Measurements from ENCODE around the gene TLCD5.

Gene TLCD5

DNA sequence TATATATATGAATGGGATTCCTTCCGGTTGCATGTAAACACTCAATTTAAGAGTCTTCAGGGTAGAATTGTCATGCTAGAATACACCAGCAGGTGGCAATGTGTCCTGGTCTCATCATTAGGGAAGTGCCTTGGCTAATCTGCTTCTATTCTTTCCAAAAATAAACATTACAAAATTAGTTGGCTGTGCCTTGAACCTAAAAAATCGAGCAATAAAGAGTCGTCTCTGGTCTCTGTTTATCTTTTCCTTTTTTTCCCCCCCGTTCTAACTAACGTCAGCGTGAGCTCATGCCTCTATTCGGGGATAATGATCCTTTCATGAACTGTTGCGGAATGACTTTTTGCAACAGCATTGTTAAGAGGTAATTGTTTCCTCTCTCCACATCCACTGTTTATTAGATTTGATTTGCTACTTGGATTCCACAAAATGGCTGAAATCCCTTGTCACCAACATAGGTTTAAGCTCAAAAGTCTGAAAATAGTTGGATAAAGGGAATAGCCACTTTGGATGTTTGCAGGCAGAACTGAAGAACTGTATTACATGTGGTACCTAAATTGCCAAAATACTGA, 9.9 kb downstream of the TLCD5 start:
- DNase-seq (ENCODE audit: low read depth in 1 of 2, low spot score in 1 of 2): peak; percentile 81 to 92
- TF ChIP-seq JUND (IDR thresholded peaks at IDR 0.05; ENCODE audit: low read depth): no peak
- in situ Hi-C loops (cut with HindIII; ENCODE audit: low pct_unique_long_range_greater_than_20kb, low sequenced_read_pairs): no loop called here

DNA sequence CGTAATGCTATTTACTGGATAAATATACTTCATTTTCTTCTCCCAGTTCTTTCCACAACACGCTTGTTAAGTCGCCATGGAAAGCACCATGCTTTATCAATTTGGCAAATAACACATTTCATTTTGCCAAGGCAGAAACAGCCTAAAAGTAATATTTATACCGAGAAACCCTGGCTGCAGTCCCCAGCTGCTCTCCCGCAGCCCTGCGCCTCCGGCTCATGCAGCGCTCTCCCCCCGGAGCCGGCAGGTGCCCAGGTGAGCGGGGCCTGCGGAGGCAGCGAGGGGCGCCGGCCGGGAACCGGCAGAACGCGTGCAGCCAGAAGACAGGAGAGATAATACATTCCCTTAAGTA, 10.4 kb downstream of the TLCD5 start:
- in situ Hi-C loops (cut with HindIII; ENCODE audit: low pct_unique_long_range_greater_than_20kb, low sequenced_read_pairs): no loop called here
- no peak for TF ChIP-seq JUND (IDR thresholded peaks at IDR 0.05; ENCODE audit: low read depth)
- no peak for DNase-seq (ENCODE audit: low read depth in 1 of 2, low spot score in 1 of 2)

DNA sequence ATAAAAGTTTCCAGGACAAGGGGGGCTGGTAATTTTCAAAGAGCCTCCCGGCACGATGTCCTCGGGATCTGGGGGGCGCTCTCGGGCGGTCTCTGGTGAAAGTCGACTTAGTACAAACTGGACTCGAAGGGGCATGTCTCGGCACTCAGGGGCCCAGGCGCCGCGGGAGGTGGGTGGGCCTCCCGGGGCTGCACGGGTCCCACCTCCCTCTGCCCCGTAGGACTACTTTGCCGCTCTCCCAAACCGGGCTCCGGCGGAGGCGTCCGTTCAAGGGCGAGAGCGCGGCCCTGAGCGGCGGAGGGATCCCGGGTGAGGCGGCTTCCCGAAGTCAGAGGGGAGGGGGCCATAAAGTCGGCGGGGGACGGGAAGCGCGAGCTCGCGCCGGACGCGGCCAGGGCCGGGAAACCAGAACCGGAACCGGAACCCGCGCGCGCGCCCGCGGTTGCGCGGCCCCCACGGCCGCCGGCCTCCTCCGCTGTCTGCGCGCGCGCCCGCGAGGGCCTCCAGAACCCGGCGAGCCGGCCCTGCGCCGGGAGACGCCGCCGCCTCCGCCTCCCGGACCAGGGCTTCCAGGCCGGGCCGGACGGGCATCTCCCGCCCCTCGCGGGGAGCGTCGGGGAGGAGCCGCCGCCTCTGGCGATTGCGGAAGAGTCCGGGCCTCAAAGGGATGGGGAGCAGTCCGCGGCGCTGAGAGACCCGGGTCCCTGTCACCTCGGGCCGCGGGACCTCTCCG, 11.0 kb downstream of the TLCD5 start, which contains the start of gene ARHGEF12:
ARHGEF12 (plus strand) TSS at position 506 of the 733 bp plus-strand sequence. CDS start 831 bp downstream, outside the sequence.
- in situ Hi-C loops (cut with HindIII; ENCODE audit: low pct_unique_long_range_greater_than_20kb, low sequenced_read_pairs): no loop called here
- DNase-seq (ENCODE audit: low read depth in 1 of 2, low spot score in 1 of 2): peak; percentile 95 to 99
- TF ChIP-seq JUND (IDR thresholded peaks at IDR 0.05; ENCODE audit: low read depth): no peak

DNA sequence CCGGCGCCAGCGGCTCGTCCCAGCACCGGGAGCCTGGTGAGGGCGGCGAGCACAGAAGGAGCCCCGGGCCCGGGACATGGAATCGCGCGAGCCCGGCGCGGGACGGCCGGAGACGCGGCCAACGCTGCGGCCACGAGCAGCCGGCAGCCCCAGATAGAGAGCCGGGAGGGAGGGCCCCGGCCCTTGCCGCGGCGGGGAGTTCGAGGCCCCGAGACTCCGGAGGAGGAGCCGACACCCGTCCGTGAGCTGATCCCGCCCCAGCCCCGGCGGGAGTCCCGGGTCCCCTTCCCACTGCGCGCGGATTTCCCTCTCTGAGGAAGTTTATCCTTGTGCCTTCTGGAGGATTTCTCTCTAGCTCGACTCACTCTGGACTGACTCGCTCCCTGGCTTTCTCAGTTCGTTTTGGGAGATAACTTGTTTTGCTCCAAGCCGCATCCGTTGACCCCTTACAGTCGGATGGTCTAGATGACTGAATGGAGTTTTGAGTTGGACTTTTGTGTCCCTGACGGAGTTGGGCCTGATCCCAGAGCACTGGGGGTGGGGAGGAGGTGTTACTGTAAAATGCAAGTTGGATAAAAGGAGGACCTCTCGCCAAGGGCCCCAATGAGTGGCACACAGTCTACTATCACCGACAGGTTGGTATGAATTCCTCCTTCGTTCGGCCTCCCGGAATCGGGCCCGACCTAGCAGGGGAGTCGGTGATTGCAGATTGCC, 11.7 kb downstream of the TLCD5 start:
- DNase-seq (ENCODE audit: low read depth in 1 of 2, low spot score in 1 of 2): peak in 1 of 2 experiments; percentile 45
- TF ChIP-seq JUND (IDR thresholded peaks at IDR 0.05; ENCODE audit: low read depth): no peak
- in situ Hi-C loops (cut with HindIII; ENCODE audit: low pct_unique_long_range_greater_than_20kb, low sequenced_read_pairs): no loop called here

DNA sequence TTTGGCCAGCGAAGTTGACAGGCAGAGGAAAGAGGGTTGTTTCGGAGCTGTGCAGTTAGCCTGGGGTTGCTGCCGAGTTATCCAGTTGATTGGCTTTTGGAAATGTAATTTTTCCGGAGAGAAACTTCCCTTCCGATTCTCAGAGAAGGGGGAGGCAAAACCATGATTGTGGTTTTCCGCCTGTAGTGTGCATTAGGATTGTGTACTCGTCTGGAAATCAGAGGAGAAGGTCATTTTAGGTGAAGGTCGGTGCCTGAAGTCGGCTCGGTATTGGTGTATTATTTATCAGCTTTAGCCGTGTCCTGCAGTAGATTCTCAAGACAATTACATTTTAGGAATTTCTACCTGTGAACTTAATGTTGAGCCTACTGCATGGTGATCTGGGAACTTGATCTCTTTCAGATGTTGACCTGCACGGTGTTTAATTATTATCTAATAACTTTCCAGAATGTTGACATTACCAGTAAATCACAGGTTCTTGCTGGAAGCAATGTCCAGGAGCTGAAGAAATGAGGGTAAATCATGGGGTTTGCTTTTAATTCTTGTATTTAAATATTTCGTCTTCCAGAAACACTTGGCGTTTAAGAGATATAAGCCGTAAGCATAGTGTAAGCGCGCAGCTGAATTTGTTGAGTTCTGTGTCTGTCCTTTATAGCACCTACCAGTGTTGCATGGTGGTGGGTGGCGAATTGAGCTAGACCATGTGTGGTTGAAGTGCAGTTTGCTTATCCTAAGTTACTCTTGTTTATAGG, 12.4 kb downstream of the TLCD5 start:
- peak in 1 of 2 experiments; percentile 37 for DNase-seq (ENCODE audit: low read depth in 1 of 2, low spot score in 1 of 2)
- in situ Hi-C loops (cut with HindIII; ENCODE audit: low pct_unique_long_range_greater_than_20kb, low sequenced_read_pairs): no loop called here
- TF ChIP-seq JUND (IDR thresholded peaks at IDR 0.05; ENCODE audit: low read depth): no peak

DNA sequence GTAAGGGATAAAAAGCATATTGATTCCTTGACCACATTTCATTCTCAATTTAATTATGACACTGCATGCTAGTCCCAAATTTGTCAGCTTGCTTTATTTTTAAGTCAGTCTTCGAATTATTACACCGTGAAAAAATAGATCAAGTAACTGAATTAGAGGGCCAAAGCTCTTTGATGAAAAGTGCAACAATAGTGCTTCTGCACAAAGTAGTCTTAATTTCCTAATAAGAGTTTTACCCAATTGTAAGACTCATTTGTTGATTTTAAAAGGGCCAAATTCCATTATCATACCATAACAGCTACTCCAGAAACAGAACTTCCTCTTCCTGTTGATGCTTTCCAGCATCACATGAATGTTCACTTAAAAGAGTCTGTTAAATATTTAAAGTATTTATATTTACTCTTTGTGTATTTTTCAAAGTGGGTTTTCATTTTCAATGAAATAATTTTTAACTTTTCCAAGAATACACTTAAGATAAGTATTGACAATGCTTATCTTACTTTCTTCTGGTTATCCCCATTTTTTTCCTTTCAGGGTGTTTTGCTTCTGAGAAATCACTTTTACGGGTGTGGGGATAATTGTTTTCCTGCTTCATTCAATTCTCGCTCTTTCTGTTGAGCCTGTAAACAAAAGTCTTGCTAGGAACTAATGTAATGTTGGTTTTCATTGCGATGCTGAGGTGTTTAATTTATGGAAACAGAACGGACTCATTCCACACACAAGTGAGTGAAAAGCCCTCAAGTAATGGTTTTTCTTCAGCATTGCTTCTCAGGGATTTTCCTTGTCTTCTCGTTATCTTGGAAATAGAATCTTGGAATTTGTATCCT, 13.2 kb downstream of the TLCD5 start:
- in situ Hi-C loops (cut with HindIII; ENCODE audit: low pct_unique_long_range_greater_than_20kb, low sequenced_read_pairs): no loop called here
- DNase-seq (ENCODE audit: low read depth in 1 of 2, low spot score in 1 of 2): no peak
- TF ChIP-seq JUND (IDR thresholded peaks at IDR 0.05; ENCODE audit: low read depth): no peak

DNA sequence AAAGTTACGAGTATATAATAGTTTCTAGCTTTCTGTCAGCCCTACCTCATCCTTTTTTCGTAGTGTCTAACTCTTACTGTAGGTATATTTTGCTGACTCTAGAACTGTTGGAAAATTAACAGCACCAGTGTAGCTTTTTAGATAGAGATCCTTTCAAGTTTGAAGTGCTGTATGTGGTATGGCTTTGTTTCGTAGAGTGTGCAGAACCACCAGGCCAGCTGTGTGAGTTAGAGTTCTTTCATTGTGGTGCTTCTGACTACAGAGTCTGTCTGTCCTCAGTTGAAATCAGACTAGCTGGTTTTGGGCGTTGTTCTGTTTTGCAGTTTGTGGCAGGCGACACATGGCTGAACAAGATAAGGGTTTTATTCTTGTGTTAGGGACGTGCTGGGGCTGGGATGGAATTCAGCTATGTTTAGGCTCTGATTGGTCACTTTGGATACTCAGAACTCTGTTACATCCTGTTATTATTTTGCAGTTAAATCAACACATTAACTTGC, 14.3 kb downstream of the TLCD5 start:
- in situ Hi-C loops (cut with HindIII; ENCODE audit: low pct_unique_long_range_greater_than_20kb, low sequenced_read_pairs): no loop called here
- no peak for DNase-seq (ENCODE audit: low read depth in 1 of 2, low spot score in 1 of 2)
- no peak for TF ChIP-seq JUND (IDR thresholded peaks at IDR 0.05; ENCODE audit: low read depth)

DNA sequence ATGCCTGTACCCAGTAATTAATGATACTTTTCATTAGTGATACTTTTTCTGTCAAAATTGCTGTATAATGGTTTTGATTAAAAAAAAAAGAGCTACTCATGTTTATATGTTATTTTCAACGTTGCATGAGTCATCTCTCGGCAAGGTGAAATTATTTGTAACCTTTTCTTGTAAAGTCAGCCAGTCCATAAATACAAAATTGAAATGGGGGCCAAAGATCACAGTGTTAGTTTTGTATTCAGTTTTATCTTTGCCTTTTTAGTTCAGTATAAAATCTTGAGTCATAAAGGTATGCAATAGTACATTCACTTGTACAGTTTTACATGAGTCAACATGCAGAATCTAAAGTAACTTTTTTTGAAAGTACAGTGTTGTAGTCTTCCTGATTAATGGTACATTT, 15.4 kb downstream of the TLCD5 start:
- no peak for TF ChIP-seq JUND (IDR thresholded peaks at IDR 0.05; ENCODE audit: low read depth)
- in situ Hi-C loops (cut with HindIII; ENCODE audit: low pct_unique_long_range_greater_than_20kb, low sequenced_read_pairs): no loop called here
- DNase-seq (ENCODE audit: low read depth in 1 of 2, low spot score in 1 of 2): no peak

DNA sequence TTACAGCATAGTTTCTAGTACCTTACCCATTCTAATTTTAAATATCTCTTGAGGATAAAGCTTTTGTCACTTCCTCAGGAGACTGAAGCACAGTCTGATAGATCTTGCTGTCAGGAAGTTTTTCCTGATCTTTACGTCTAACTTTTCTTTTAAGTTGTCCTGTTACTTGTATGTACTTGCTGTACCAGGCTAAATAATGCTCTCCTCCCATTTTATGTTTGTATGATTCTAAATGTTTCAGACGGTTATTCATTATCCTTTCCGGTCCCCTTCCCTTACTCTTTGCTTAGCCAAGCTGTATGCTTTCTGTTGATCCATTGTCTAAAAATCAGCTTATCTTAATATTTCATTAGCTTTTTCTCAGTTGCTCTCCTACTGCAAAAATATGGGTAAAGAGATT, 17.1 kb downstream of the TLCD5 start:
- TF ChIP-seq JUND (IDR thresholded peaks at IDR 0.05; ENCODE audit: low read depth): no peak
- in situ Hi-C loops (cut with HindIII; ENCODE audit: low pct_unique_long_range_greater_than_20kb, low sequenced_read_pairs): no loop called here

DNA sequence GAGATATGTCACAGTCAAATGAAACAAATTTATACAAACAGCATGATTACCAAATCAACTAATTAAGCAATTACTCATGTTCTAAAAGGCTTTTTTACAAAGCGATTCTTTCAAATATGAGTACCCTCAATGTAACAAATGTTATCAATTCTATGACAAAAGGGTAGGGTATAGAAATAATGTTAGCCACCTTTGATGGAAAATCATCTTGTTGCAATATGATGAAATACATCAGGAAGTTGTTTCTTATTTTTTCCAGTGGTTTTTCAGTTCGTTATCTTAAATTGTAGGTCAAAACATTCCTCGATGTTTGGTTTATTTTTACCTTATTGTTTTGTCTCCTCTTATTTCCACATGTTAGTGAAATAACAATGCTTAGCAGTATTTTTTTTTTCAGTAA, 17.6 kb downstream of the TLCD5 start:
- DNase-seq (ENCODE audit: low read depth in 1 of 2, low spot score in 1 of 2): no peak
- in situ Hi-C loops (cut with HindIII; ENCODE audit: low pct_unique_long_range_greater_than_20kb, low sequenced_read_pairs): no loop called here
- TF ChIP-seq JUND (IDR thresholded peaks at IDR 0.05; ENCODE audit: low read depth): no peak

More for the DNA sequence above, 17.1 kb downstream of the TLCD5 start:
- DNase-seq (ENCODE audit: low read depth in 1 of 2, low spot score in 1 of 2): no peak

DNA sequence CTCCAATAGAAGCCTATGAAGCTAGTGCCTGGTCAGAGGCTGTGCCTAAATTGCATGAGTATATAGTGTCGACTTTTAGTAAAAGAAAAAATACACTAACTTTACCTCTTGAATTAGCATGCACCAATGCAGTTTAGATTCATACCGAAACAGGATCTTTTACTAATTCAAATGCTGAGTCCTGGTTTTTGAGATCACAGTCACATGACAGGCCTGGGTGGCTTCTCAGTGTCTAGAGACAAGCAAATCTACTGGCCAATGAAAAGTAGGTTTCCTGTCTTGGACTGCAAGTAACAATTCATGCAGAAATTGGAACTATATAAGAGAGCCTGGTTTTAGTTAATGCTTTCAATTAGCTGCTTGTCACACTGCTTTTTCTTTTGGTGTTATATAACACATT, 18.3 kb downstream of the TLCD5 start:
- no peak for DNase-seq (ENCODE audit: low read depth in 1 of 2, low spot score in 1 of 2)
- TF ChIP-seq JUND (IDR thresholded peaks at IDR 0.05; ENCODE audit: low read depth): no peak
- in situ Hi-C loops (cut with HindIII; ENCODE audit: low pct_unique_long_range_greater_than_20kb, low sequenced_read_pairs): no loop called here
